BLaER1 treated with 17β-estradiol and CSF1 and Interleukin-3, amounts not matched to agents 10 nM and 100 nM (cell line): ENCODE results near the gene DICER1.

Experiments
- H3K27ac ChIP-seq, 11 experiments: shearing (Covaris generic); formaldehyde crosslinking; 2 replicates each; pipeline ENCODE4 v1.8.1; 2022
- H3K27me3 ChIP-seq, 11 experiments: shearing (Covaris generic); formaldehyde crosslinking; 2 replicates each; pipeline ENCODE4 v1.8.1; 2022
- H3K36me3 ChIP-seq, 11 experiments: shearing (Covaris generic); formaldehyde crosslinking; 2 replicates each; pipeline ENCODE4 v1.8.1; 2022
- H3K4me1 ChIP-seq, 10 experiments: shearing (Covaris generic); formaldehyde crosslinking; 2 replicates each; pipeline ENCODE4 v1.8.1; 2022
- H3K4me2 ChIP-seq, 11 experiments: shearing (Covaris generic); formaldehyde crosslinking; 2 replicates each; pipeline ENCODE4 v1.8.1; 2022
- H3K4me3 ChIP-seq, 10 experiments: shearing (Covaris generic); formaldehyde crosslinking; 2 replicates each; pipeline ENCODE4 v1.8.1; 2022
- H3K9ac ChIP-seq, 11 experiments: shearing (Covaris generic); formaldehyde crosslinking; 2 replicates each; pipeline ENCODE4 v1.8.1; 2022
- H3K9me3 ChIP-seq, 11 experiments: shearing (Covaris generic); formaldehyde crosslinking; replicated peaks in 1 of 11; 2 replicates each; pipeline ENCODE4 v1.8.1; 2022
- H4K20me1 ChIP-seq, 11 experiments: shearing (Covaris generic); formaldehyde crosslinking; 2 replicates each; pipeline ENCODE4 v1.8.1; 2022
- Cebpa-rat ChIP-seq, 11 experiments: shearing (Covaris generic); IDR thresholded peaks; 2 replicates each; pipeline ENCODE4 v1.8.1; 2022

Gene DICER1

DNA sequence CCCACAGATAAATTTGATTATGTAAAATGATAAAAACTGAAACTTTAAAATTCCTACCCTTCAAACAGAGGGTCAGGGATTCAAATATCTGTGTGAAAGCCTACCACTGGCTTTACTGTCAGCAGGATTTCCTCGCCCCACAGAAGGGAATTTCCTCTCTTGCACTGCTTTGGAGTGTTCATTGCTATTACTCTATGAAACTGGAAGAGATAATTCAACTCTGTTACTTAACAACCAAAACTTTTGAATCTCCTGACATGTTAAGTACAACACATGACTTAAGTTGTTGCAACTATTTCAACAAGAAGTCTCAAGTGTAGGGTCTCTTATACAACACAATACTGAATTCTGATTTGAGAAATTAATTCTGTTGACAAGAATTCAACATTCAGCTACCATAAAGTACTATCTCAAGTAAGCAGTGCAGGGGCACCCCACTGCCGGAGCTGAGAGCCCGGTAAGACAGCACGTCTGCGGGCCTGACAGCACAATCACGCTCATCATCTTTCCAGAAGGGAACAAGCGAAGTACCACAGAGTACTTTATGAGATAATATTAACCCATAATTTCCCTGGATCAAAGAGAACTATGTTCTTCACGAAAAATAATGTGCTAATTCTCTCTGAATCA is 22.9 kb downstream of the DICER1 start:
- H3K27ac ChIP-seq, result peak overlapping the region in 4 of 11 experiments; percentile 24 to 79 (median 72); a peak in 8 of 22 replicates
- no peaks in the 10 kb centered on the region for H3K27me3 ChIP-seq
- no peak overlapping the region for H3K4me3 ChIP-seq
- TF ChIP-seq Cebpa-rat (IDR thresholded peaks at IDR 0.05), result no peak; a peak in 1 of 22 replicates
- peaks cover 5 to 76% (median 28%) of the 10 kb centered on the region in 10 experiments; a peak in 19 of 20 replicates for H3K4me1 ChIP-seq
- H4K20me1 ChIP-seq, result peaks cover 0 to 28% (median 9%) of the 10 kb centered on the region in 11 experiments; a peak in 9 of 22 replicates
- peaks cover 44 to 84% (median 71%) of the 10 kb centered on the region in 11 experiments; a peak in 21 of 22 replicates for H3K36me3 ChIP-seq
- H3K4me2 ChIP-seq, result peak overlapping the region in 3 of 11 experiments; percentile 16 to 57 (median 50); a peak in 6 of 22 replicates
- H3K9me3 ChIP-seq, result peaks cover 0 to 15% (median 3%) of the 10 kb centered on the region in 11 experiments; a peak in 8 of 22 replicates
- peak overlapping the region in 3 of 11 experiments; percentile 37 to 60 (median 58); a peak in 2 of 22 replicates for H3K9ac ChIP-seq

DNA sequence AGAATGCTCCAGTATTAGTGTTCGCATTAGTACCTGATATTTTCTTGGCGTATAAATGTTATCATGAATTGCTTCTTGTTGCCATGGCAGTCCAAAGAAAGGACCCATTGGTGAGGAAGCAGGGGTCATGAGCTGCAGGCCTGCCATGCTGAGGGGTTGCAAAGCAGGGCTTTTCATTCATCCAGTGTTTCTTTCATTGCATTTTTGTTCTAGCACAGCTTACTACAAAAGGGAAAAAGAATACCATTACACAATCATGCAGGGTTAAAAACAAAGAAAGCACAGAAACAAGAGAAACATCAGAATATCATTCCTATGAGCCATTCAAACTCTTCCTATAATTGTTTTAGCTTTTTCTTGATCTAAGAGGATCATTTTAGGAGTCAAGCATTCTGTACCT is 24.0 kb downstream of the DICER1 start:
- Histone ChIP-seq H3K27me3 (no peaks in the 10 kb centered on the region), H3K4me1 (peaks cover 0 to 72% (median 22%) of the 10 kb centered on the region in 10 experiments; a peak in 16 of 20 replicates), H3K36me3 (peaks cover 55 to 90% (median 79%) of the 10 kb centered on the region in 11 experiments), H3K4me2 (peak overlapping the region in 2 of 11 experiments; percentile 29 to 41; a peak in 3 of 22 replicates), H3K27ac (peak overlapping the region in 2 of 11 experiments; percentile 38 to 69; a peak in 1 of 22 replicates), H4K20me1 (peaks cover 0 to 28% (median 9%) of the 10 kb centered on the region in 11 experiments; a peak in 9 of 22 replicates), H3K9me3 (peaks cover 0 to 15% (median 3%) of the 10 kb centered on the region in 11 experiments; a peak in 8 of 22 replicates), H3K9ac (no peak overlapping the region), H3K4me3 (no peak overlapping the region)
- TF ChIP-seq Cebpa-rat (IDR thresholded peaks at IDR 0.05), result no peak

DNA sequence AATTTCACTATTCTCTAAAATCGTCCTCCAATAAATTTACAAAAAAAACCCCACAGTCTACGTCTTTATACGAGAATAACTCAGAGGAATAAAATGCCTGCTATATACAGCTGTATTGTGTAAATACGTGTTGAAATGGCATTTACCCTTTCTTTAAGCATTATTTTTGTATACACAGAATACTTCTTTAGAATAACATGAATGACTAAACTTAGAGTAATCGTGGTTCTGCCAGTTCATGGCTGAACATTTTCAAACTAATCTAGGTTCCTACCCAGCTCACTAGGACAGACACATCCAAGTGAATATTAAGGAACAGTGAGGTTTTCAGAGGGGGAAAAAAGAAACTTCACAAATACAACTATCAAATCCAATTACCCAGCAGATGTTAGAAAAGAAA is 24.6 kb downstream of the DICER1 start:
- Histone ChIP-seq H3K27me3 (no peaks in the 10 kb centered on the region), H3K9me3 (peaks cover 0 to 12% (median 3%) of the 10 kb centered on the region in 11 experiments; a peak in 8 of 22 replicates), H3K9ac (no peak overlapping the region), H3K4me3 (no peak overlapping the region), H3K27ac (no peak overlapping the region), H3K4me1 (peaks cover 0 to 74% (median 24%) of the 10 kb centered on the region in 10 experiments; a peak in 16 of 20 replicates), H3K36me3 (peaks cover 54 to 93% (median 80%) of the 10 kb centered on the region in 11 experiments), H4K20me1 (peaks cover 0 to 28% (median 9%) of the 10 kb centered on the region in 11 experiments; a peak in 10 of 22 replicates), H3K4me2 (no peak overlapping the region)
- TF ChIP-seq Cebpa-rat (IDR thresholded peaks at IDR 0.05), result no peak

DNA sequence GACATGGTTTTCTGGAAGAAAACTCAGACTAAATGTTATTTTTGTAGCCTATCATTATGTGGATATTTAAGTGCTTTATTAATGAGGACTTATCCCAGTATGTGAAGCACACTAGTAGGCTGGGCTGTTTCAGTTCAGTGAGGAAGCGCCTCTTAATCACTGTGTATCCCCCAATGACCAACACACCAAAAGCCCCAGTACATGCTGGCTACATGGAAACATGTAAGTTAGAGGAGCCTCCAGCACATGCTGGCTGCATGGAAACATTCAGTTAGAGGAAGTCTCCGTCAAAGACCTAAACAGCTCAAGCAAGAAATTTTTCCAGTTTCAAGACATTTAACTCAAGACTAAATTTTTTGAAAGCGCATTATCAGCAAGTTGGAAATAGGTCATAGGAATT is 26.8 kb downstream of the DICER1 start:
- no peak for TF ChIP-seq Cebpa-rat (IDR thresholded peaks at IDR 0.05)
- H3K4me2 ChIP-seq, result peak overlapping the region in 7 of 11 experiments; percentile 19 to 66 (median 44); a peak in 12 of 22 replicates
- H3K36me3 ChIP-seq, result peaks cover 47 to 97% (median 85%) of the 10 kb centered on the region in 11 experiments

DNA sequence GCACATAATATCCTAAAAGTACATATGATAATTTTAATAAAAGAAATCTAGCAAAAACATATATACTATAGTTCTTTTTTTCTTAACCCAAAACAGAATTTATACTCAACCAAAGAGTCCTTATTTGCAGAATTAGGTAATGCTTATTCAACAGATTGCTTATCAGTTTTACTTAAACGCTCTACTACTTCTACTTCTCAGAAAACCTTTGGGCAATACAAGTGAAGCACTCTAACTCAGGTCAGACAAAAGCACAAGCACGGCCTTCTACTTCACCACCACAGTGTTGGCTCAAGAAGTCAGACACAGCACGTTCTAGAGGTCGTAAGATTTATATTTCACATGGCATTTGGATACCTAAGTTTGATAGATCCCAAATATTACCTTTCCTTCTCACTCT is 29.2 kb downstream of the DICER1 start:
- Histone ChIP-seq H3K9ac (no peak overlapping the region), H4K20me1 (peaks cover 0 to 13% (median 0%) of the 10 kb centered on the region in 11 experiments; a peak in 6 of 22 replicates), H3K36me3 (peaks cover 65 to 95% (median 92%) of the 10 kb centered on the region in 11 experiments), H3K4me3 (no peak overlapping the region), H3K27ac (no peak overlapping the region), H3K4me2 (no peak overlapping the region), H3K27me3 (no peaks in the 10 kb centered on the region), H3K9me3 (no peaks in the 10 kb centered on the region), H3K4me1 (peaks cover 0 to 60% (median 21%) of the 10 kb centered on the region in 10 experiments; a peak in 17 of 20 replicates)
- TF ChIP-seq Cebpa-rat (IDR thresholded peaks at IDR 0.05), result no peak

More for the DNA sequence above, 26.8 kb downstream of the DICER1 start:
- no peak overlapping the region for H3K4me3 ChIP-seq
- 0 out of 22 replicates have a peak overlapping the region, but pooled peaks of 1 of the 11 experiments have one; percentile 20 for H3K9ac ChIP-seq
- H3K27me3 ChIP-seq, result no peaks in the 10 kb centered on the region
- H4K20me1 ChIP-seq, result peaks cover 0 to 27% (median 5%) of the 10 kb centered on the region in 11 experiments; a peak in 8 of 22 replicates
- H3K4me1 ChIP-seq, result peaks cover 0 to 84% (median 28%) of the 10 kb centered on the region in 10 experiments; a peak in 17 of 20 replicates
- H3K9me3 ChIP-seq, result no peaks in the 10 kb centered on the region
- peak overlapping the region in 2 of 11 experiments; percentile 60 to 63; a peak in 3 of 22 replicates for H3K27ac ChIP-seq

DNA sequence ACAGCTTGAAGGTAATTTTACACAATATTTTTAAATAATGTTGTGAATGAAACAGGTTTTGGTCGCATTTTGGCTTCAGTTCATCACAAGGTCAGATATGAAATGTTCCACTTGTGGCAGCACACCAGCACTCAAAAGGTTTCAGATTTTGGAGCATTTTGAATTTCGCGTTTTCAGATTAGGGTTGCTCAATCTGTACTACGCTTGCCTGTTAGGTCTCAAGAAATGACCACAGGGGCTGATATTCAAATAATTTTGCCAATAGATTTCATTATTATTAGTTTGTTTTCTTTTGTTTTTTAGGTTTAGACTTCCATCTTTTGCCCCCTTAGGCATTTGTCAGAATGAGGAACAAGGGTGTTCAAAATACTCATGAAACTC is 29.8 kb downstream of the DICER1 start:
- no peak overlapping the region for H3K9ac ChIP-seq
- peaks cover 0 to 16% (median 0%) of the 10 kb centered on the region in 11 experiments; a peak in 4 of 22 replicates for H4K20me1 ChIP-seq
- peaks cover 0 to 53% (median 21%) of the 10 kb centered on the region in 10 experiments; a peak in 17 of 20 replicates for H3K4me1 ChIP-seq
- H3K4me2 ChIP-seq, result no peak overlapping the region
- H3K9me3 ChIP-seq, result no peaks in the 10 kb centered on the region
- H3K36me3 ChIP-seq, result peaks cover 65 to 95% (median 92%) of the 10 kb centered on the region in 11 experiments
- no peak for TF ChIP-seq Cebpa-rat (IDR thresholded peaks at IDR 0.05)
- no peak overlapping the region for H3K27ac ChIP-seq
- no peaks in the 10 kb centered on the region for H3K27me3 ChIP-seq
- no peak overlapping the region for H3K4me3 ChIP-seq

DNA sequence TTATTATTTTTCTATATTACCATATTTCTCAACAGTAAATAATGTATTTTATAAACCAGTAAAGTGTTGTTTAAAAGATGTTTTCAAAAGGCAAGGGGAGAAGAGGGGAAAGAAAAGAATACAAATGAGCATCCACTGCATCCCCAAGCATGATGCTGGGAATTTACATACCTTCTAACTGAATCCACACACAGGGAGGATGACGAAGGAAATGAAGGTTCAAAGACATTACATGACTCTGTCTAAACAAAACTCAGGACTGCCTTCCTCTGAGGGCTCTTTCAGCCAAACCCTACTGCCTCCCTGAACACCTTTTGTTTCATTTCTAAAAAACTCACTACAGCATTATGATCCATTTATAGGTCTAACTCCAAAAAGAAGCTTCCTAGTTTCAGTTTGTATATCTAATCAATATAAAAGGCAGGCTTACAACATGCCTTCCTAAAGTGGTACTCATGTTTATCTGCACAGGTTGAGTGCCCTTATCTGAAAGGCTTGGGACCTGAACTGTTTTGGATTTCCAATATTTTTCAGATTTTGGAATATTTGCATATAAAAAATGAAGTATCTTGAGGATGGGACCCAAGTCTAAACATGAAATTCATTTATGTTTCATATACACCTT is 30.3 kb downstream of the DICER1 start:
- Histone ChIP-seq H3K4me1 (peaks cover 0 to 48% (median 19%) of the 10 kb centered on the region in 10 experiments; a peak in 17 of 20 replicates), H3K4me2 (no peak overlapping the region), H3K36me3 (peaks cover 66 to 95% (median 92%) of the 10 kb centered on the region in 11 experiments), H3K9ac (no peak overlapping the region), H4K20me1 (peaks cover 0 to 20% (median 0%) of the 10 kb centered on the region in 11 experiments; a peak in 3 of 22 replicates), H3K27ac (no peak overlapping the region), H3K27me3 (no peaks in the 10 kb centered on the region), H3K9me3 (no peaks in the 10 kb centered on the region), H3K4me3 (no peak overlapping the region)
- no peak for TF ChIP-seq Cebpa-rat (IDR thresholded peaks at IDR 0.05)

DNA sequence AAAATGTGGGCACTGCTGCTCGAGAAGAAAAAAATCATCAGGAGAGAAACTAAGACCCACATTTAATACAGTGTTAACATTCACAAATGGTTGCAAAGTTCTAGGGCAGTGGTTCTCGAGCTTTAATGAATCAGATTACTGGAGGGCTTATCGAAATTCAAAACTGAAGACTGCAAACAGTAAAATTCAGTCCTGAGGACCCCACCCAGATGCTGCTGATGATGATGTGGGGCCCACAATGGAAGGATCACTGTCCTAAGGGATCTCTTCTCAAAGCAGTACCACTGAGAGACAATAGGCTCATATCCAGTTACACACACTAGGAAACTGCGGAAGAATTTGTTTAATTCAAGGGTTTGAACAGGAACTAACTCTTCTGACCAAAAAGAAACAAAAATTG is 31.4 kb downstream of the DICER1 start:
- peak overlapping the region in 1 of 11 experiments; percentile 29; a peak in 1 of 22 replicates for H3K27ac ChIP-seq
- H3K27me3 ChIP-seq, result no peaks in the 10 kb centered on the region
- H4K20me1 ChIP-seq, result peaks cover 0 to 29% (median 0%) of the 10 kb centered on the region in 11 experiments; a peak in 5 of 22 replicates
- peaks cover 67 to 95% (median 86%) of the 10 kb centered on the region in 11 experiments for H3K36me3 ChIP-seq
- no peak overlapping the region for H3K9ac ChIP-seq
- H3K9me3 ChIP-seq, result no peaks in the 10 kb centered on the region
- no peak overlapping the region for H3K4me2 ChIP-seq
- TF ChIP-seq Cebpa-rat (IDR thresholded peaks at IDR 0.05), result no peak
- no peak overlapping the region for H3K4me3 ChIP-seq
- H3K4me1 ChIP-seq, result peaks cover 0 to 37% (median 11%) of the 10 kb centered on the region in 10 experiments; a peak in 17 of 20 replicates
